T-helper 2 cell (primary cell): ENCODE results near the gene NFYC.
"Not testable (repeated sequence)": the region's sequence is repeated elsewhere in the genome, so short reads cannot be mapped to it uniquely, and the experiment has no call there.

Experiments
- DNase-seq, 5 experiments: peaks; one replicate each; pipeline versions ENCODE4 v3.0.0 to v3.0.0-alpha.2; 2012 to 2022

NFYC gene

DNA sequence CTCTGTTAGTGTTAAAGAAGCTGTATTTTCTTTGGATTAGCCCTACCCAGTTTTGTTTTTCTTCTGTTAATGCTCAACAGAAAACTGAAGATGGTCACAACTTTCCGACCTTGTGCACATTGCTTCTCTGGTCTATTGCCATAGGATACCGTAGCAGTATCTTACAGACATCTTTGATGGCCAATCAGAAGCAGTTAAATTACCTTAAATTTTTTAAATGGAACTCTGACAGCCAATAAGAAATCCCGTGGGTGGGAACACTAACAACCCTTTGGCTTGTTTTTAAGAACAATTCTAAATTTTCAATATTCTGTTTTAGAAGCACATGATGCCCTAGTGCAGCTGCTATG, 17.2 kb downstream of the NFYC start:
- DNase-seq = peak in 1 of 5 experiments; percentile 85

DNA sequence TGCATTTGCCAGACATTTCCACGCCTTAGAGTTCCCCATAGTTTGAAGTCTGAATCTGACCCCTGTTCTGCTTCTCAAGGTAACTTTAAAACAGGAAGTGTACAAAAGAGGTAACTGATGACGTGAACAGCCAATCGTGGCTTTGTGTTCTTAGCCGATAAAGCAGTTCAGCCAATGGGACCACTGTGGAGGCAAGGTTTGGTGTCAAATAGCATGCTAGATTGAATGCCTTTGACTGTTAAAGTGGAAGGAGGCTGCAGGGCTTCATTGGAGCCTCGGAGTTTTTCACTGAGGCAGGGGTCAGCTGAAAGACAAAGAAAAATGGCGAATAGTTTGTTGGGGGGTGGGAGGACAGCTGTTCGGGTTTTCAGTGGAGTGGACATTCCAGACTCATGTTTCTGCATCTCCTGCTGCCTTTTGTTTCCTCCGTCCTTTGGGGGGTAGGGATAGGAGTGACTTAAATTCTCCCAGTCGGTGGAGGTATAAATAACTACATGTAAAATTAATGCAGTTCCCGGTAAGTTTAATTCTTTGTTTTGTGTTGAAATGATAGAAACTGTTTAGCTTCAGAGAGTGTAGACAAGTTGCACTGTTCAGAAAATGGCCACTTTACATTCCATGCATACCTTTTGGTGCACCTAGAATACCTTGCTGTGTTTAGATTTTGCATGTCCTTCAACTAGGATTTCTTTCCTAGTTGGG, 17.7 kb downstream of the NFYC start:
- DNase-seq = peak; percentile 15 to 94 (median 64)

DNA sequence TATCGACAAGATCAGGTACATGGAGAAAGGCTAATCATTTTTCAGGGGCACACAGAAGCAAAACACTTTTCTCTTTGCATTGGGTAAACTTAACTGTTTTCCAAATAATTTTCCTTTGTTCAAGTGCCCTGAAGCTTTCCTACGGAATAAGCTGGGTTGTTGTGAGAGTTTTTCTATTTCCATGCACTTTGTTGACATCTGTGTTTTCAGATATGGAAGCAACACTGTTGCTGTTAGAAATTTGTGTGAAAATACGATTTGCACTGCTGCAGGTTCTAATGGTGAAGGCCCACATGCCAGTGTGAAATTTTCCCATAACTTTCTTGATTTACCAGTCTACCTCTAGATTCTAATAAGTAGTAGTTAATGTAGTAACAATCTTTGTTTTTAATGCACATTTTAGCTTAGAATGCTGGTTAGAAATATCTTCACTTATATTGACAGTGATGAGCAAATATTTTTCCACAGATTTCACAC, 18.3 kb downstream of the NFYC start:
- DNase-seq = no peak

DNA sequence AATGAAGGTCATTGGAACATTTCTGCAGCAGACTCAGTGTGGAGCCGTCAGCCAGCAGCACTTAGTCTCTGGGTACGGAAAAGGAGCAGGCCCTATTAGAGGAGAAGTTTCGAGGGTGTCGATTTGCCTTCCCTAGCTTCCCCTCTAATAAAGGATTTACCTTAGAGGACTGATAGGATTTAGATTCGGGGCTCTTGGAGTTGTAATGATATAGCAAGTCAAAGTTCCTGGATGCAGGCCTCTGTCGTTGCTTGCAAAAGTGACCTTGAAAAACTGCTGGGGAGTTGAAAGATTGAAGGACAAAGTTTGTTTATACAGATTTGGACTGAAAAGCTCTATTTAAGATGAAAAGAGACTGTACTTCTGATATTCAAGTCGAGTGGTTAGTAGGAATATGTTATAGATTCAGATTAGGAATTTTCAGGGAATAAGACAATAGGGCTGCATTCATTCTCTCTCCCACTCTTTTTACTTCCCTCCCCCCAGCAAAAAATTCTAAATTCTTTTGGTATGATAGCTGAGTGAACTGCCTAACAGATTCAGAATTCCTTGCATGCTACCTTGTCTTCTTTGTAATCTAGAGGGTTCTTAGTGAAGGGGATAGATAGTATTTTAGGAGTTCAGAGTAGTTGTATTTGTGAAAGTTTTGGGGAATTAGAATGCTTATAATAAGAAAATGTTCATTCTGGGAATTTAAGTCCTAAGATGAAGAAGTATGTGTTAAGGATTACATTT, 19.2 kb downstream of the NFYC start:
- no peak for DNase-seq

DNA sequence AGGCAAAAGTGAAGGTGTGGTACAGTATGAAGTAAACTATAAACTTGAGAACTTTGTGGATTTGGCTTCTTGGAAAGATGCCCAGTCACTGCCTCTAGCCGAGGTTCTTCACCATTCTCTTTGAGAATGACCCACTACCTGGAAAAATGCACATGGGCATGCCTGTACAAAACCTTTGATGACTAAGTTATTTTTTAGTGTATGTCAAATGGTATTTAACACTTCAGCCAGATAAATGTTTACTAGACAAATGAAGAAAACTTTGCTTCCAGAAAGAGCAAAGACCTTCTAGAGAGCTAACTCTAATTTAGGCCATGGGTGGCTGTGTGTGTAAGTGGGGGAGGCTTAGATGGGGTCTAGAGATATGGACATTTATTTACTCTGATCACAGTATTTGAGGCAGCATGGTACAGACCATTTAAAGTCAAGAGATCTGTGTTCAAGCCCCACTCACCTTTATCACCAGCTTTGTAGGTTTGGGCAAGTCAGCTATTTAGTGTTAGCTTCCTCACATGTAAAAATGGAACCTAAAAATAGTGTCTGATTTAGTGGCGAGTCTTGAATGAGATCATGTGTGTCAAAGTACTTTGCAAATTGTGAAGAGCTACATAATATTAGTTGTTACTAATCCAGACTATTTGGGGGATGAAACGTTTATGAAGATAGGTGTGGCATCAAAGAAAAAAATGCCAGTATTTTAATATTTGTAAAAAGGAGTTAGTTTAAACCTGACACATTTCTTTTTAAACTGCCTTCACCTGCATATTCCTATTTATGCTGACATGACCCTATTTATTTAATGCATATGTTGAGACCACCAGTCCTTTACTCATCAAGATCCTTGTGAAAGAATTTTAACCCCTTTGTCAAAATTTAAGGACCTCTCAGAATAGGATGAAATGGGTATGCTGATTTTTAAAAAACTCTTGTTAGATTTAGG, 20.2 kb downstream of the NFYC start:
- DNase-seq = no peak

DNA sequence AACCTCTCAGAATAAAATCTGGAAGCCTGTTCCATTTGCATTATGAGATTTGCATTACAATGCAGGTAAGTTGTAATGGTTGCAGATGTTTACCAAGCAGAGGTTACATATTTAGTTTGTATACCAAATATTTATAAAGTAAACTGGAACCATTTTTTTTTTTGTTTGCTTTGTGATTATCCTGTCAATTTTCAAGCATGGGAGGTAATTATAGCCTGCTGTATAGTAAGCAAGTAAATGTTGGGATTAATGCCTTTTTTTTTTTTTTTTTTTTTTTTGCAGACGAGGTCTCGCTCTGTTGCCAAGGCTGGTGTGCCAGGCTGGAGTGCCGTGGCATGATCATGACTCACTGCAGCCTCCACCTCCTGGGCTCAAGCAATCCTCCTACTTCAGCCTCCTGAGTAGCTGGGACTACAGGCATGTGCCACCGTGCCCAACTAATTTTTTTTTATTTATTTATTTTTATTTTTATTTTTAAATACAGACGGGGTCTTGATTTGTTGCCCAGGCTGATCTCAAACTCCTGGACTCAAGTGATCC, 21.0 kb downstream of the NFYC start:
- no peak for DNase-seq

DNA sequence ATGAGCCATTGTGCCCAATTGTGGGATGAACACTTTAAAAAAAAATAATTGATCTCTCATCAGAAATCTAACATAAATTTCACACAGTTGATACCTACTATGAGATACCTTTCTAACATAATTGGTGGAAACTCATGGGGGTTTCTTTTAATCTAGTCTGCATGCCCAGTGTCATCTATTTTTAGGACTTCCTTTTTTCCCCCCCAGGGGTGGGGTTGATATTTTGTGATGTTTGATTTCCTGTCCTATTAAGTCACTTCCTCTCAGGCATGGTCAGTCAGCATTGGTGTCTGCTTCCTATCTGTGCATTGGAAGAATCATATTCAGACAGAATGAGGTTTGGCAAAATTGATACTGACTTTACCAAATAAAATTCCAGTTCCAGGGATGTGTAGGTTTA, 21.5 kb downstream of the NFYC start:
- DNase-seq = peak in 2 of 5 experiments; percentile 34 to 42

DNA sequence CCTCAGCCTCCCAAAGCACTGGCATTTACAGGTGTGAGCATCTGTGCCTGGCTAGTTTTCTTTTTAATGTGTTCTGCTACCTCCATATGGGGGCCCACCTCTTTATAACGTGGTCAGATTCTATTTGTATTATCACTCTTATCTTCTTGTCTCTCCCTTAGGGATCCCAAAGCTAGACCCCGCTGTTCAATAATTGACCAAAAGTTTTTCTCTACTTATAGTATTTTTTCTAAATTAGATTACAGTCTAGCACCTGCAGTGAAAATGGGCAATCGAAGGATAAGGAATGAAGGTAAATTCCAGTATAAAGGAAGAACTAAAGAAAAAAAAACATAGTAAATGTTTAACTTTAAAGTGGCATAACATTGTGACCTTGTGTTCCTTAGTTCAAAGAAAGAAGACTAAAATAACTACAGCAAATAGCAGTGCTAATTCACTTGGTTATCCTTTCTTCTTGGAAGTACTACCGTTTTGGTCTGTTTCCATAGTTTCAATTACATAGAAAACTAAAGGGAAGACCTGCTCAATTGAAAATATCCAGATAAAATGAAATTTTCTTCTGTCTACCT, 24.1 kb downstream of the NFYC start:
- no peak for DNase-seq

DNA sequence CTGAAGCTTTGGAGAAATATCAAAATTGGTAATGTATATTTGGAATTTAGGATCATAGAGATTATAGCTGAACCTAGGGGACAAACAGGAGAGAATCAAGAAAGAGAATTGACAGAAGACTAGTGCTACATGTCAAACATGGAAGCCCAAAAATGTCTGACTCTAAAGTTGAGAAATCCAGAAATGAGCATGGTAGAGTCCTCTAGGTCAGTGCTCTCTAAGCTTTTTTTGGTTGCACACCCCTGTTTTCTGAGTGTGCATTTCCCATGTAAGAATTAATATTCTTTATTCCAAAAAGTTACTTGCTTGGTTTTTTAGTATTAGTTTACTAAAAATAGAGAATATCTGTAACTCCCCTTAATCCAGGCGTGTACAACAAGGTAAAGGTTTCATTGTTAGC, 25.6 kb downstream of the NFYC start:
- no peak for DNase-seq

DNA sequence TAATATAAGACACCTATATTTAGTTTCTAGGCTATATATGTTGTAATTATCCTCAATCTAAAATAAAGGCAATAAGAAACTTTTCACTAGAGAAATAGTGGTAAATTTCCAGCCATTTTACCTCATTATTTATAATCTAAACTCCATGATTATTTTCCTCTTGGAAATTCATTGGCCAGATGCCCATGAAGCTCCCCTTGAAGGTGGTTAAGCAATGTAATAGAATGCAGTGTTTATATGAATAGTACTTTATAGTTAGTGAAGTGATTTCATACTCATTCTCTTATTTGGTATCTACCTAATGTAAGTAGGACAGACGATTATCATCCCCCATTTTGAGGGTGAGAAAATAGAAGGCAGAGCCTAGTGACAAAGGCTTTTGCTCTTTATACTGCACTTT, 26.5 kb downstream of the NFYC start:
- DNase-seq = no peak

DNA sequence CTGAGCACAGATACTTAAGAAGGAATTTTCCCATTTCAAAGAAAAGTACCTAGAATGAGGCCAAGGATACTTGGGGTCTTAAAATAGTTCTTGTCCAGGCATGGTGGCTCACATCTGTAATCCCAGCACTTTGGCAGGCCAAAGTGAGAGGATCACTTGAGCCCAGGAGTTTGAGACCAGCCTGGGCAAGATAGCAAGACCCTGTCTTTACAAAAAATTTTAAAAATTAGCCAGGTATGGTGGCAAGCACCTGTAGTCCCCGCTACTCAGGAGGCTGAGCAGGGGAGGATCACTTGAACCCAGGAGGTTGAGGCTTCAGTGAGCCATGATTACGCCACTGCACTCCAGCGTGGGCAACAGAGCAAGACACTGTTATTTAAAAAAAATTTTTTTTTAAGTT, 29.0 kb downstream of the NFYC start:
- DNase-seq = no peak

DNA sequence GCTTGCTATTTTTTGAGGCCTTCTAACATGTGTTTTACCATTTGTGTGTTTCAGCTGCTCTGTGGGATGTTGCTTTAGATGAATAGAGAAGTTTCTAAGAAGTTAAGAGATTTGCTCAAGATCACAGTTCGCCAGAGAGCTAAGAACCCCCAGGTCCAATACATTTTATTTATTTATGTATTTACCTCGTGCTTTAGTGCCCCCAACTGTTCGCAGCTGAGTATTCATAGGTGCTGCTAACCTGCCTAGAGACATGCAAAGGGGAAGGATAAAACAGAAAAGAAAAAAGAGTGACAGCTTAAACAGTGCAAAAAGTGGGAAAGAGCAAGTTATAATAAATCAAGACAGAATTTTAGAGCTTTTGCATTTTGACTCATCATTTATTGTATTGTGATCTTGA, 31.1 kb downstream of the NFYC start:
- no peak for DNase-seq

DNA sequence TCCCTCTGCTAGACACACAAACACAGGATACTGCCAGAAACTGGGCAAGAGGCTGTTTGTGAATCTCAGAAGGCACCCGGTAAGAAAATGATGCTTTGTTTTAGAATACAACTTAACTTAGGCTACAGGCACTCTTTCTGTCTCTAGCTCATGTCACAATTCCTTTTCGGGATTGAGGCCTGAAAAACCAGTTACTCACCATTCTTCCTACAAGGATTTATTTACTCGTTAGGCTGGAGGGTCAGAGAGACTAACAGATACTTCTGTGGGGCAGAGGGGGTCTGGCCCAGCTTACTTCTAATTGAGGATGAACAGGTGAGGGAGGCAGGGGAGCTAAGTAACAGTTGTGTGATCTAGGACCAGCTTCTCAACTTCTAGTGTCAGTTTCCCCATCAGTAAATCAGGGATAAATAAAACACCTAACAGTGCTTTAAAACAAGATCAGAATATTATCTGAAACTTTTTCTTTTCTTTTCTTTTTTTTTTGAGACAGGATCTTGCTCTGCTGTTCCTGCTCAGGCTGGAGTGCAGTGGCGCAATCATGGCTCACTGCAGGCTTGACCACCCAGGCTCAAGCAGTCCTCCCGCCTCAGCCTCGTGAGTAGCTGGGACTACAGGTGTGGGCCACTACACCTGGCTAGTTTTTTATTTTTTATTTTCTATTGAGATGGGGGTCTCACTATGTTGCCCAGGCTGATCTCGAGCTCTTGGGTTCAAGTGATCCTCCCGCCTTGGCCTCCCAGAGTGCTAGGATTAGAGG, 31.9 kb downstream of the NFYC start:
- no peak for DNase-seq

DNA sequence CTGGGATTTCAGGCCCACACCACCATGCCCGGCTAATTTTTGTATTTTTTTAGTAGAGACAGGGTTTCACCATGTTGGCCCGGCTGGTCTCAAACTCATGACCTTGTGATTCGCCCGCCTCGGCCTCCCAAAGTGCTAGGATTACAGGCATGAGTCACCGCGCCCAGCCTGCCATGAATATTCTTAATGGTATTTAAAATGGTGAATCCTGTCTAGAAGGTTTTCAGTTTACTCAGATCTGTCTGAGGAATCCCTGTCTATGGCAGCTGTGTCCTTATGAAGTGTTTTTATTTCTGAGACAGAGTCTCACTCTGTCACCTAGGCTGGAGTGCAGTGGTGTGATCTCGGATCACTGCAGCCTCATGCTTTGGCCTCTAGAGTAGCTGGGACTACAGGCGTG, 36.2 kb downstream of the NFYC start:
- DNase-seq = not testable (repeated sequence)

DNA sequence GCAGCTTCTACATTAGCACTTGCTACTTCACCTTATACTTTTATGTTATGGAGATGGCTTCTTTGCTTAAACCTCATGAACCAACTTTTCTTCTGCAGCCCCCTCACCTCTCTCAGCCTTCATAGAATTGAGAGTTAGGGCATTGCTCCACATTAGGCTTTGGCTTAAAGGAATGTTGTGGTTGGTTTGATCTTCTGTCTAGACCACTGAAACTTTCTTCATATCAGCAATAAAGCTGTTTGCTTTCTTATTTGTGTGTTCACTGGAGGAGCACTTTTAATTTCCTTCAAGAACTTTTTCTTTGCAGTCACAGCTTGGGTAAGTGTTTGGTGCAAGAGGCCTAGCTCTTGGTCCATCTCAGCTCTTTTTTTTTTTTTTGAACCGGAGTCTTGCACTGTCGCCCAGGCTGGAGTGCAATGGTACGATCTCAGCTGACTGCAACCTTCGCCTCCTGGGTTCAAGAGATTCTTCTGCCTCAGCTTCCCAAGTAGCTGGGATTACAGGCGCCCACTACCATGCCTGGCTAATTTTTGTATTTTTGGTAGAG, 37.9 kb downstream of the NFYC start:
- not testable (repeated sequence) for DNase-seq

DNA sequence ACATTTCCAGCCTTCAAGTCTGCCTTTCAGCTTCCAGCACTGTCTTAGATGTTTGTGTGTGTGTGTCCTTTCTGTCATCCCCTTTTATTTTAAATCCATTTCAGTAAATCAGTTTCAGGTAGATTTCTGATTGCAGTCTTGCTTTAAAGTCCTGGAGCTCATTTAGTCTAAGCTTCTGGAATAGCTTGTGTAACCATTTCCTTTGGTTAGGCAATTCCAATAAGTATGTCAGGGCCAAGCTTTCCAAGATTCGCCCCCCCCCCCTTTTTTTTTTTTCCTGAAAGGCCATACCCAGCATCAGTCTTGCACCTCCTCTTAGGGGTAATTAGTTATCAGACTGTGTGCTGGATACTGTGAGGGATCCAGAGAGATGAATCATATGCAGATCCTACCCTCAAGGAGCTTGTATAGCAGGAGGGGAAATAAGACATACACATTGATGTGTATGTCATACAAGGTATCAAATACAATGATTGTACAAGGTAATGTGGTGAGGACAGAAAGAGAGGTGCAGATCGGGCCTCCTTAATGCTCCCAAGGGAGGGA, 41.3 kb downstream of the NFYC start:
- no peak for DNase-seq

DNA sequence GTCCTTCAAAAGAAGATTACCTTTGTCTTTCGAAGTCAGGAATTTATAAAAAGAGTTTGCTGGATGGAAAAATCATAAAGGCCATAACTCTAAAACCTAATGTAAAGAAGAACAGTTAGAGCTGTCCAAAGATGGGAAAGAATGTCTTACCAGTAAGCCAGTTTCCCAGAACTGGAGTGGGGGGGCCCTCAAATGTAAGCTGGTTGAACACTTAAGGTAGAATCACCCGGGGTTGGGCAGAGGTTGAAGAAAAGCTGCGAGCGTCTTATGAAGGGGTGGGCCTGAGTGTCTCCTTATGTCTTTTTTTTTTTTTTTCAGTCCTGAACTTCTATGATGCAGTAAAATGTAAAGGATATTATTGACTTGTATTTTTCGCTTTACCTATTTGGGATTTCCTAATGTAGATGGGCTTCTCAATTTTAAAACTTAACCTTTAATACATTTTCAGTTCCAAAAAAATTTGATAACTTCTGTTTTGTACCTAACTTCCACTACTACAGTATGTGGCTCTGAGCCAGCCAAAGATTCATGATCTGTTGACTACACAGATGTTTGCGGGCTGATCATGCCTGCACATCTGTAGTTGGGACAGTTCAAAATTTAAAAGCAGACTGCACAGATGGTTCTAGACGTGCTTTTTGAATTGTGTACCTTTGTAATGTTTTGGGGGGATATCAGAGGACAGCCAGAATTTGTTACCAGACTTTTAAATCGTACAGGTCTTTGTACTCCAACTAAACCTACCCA, 43.6 kb downstream of the NFYC start:
- no peak for DNase-seq

DNA sequence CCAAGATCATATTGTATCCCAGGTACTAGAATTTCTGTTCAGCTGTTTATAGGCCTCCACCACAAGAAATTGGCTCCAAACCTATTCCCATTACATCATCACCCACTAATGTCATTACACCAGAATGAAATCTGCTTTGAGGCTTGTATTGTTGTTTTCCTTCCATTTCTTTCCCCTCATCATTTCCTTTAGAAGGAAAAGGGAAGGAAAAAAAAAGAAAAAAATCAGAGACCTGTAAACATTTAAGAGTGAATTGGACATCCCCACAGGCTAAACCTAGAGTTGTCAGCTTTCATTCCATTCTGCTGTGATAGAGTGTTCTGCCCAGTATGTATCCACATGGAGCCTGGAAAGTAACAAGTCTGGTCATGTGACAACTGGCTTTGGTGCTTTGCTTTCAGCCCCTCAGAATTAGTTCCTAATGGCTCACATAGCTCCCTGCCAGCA, 44.6 kb downstream of the NFYC start:
- DNase-seq = no peak

DNA sequence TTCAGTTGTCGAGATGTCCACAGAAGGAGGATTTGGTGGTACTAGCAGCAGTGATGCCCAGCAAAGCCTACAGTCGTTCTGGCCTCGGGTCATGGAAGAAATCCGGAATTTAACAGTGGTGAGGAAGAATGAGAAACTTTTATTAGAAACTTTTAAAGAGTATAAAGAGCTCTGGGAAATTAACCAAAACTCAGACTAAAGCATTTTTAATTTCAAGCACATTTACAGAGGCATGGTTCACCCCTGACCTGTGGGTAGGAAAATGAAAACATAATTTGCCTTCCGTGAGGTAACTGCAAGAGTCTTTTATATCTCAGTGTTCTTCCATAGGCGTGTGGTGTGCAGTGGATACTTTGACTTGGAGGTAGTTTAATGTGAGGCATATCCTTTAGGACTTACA, 47.3 kb downstream of the NFYC start:
- no peak for DNase-seq

DNA sequence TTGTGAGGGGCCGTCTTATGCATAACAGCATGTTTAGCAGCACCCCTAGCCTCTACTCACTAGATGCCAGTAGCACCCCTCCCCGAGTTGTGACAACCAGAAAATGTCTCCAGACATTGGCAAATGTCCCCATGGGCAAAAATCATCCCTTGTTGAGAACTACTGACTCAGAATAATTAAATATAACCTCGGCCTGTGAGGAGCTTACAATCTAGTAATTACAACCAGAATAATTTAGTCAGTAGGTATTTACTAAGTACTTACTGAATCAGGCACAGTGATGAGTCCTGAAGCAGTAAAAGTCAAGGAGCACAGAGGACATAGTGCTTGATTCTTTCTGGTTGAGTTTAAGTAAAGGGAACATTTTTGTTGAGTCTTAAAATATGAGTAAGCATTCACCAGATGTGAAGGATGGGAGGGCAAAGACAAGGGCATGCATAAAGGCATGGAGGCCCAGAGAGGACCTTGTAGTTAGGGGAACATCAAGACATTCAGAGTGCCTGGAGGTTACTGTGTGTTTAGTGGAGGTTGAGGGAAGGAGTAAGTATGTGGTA, 48.0 kb downstream of the NFYC start:
- no peak for DNase-seq
